Measurements from ENCODE around the gene RAET1E.

- TF ChIP-seq EZH2phosphoT487 (IDR thresholded peaks at IDR 0.05; ENCODE audit: insufficient read depth, low read depth) (no peak), EZH2 (IDR thresholded peaks at IDR 0.05; ENCODE audit: insufficient read depth, poor library complexity, severe bottlenecking) (no peak)
Measured at GRCh38 chr6:149933036-149933435, 35.1 kb upstream of the RAET1E start.
